ENCODE results near the gene FBXW12. TPM values are rescaled to one million over a fixed set of nuclear protein-coding genes. Genes with fewer than 3 reads are reported as not detected.

The FBXW12 gene
- total RNA-seq, 1 donor from 2014 or later: not detected

DNA sequence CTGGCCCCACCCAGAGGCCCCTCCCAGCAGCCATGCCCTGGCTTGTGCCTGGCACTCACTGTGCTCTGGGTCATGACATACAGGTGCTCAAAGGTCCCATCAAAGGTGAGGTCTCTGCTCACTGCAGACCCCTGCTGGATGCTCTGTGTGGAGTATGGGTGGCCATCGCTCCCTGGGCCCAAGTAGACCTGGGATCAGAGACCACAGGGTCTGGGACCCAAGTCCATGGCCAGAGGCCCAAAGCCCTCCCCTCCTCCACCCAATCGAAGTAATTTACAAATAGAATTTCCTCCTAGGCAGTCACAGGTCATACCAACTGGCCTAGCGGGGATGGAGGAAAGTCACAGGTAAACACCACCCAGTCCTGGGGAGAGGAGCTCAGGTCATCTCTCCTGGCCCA, 50.3 kb downstream of the FBXW12 start:
- no peak overlapping the region for H3K4me3 ChIP-seq
- H3K27me3 ChIP-seq: no peaks in the 10 kb centered on the region
- peak overlapping the region; percentile 9 for H3K27ac ChIP-seq
- H3K36me3 ChIP-seq: peaks cover 0 to 38% of the 10 kb centered on the region in 2 donors
- intact Hi-C loops (cut with DNase I): no loop called here
- no peak for TF ChIP-seq POLR2AphosphoS5 (IDR thresholded peaks at IDR 0.05; ENCODE audit: insufficient read depth in 1 of 2, low read depth in 1 of 2)
- no peak for TF ChIP-seq POLR2A (IDR thresholded peaks at IDR 0.05)
- TF ChIP-seq, protein P1, sequence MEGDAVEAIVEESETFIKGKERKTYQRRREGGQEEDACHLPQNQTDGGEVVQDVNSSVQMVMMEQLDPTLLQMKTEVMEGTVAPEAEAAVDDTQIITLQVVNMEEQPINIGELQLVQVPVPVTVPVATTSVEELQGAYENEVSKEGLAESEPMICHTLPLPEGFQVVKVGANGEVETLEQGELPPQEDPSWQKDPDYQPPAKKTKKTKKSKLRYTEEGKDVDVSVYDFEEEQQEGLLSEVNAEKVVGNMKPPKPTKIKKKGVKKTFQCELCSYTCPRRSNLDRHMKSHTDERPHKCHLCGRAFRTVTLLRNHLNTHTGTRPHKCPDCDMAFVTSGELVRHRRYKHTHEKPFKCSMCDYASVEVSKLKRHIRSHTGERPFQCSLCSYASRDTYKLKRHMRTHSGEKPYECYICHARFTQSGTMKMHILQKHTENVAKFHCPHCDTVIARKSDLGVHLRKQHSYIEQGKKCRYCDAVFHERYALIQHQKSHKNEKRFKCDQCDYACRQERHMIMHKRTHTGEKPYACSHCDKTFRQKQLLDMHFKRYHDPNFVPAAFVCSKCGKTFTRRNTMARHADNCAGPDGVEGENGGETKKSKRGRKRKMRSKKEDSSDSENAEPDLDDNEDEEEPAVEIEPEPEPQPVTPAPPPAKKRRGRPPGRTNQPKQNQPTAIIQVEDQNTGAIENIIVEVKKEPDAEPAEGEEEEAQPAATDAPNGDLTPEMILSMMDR (IDR thresholded peaks at IDR 0.05): no peak
- no peaks in the 10 kb centered on the region for H3K9me3 ChIP-seq
- no peak for DNase-seq (ENCODE audit: extremely low spot score in 2 of 2)
- H3K4me1 ChIP-seq: peaks cover 58% of the 10 kb centered on the region

- intact Hi-C loops (cut with DNase I): no loop called here
- H3K4me3 ChIP-seq: no peak overlapping the region
- peaks cover 62% of the 10 kb centered on the region for H3K4me1 ChIP-seq
- H3K9me3 ChIP-seq: no peaks in the 10 kb centered on the region
- TF ChIP-seq, protein P1 (IDR thresholded peaks at IDR 0.05): no peak
- no peak for TF ChIP-seq POLR2A (IDR thresholded peaks at IDR 0.05)
- no peak for TF ChIP-seq POLR2AphosphoS5 (IDR thresholded peaks at IDR 0.05; ENCODE audit: insufficient read depth in 1 of 2, low read depth in 1 of 2)
- H3K27ac ChIP-seq: peak overlapping the region; percentile 9
- no peak for DNase-seq (ENCODE audit: extremely low spot score in 2 of 2)
- H3K27me3 ChIP-seq: no peaks in the 10 kb centered on the region
- H3K36me3 ChIP-seq: peaks cover 0 to 34% of the 10 kb centered on the region in 2 donors
Observed at GRCh38 chr3:48422681-48423080, 50.7 kb downstream of the FBXW12 start.

GRCh38 chr3:48423241-48423882, 51.3 kb downstream of the FBXW12 start:
- intact Hi-C loops (cut with DNase I): no loop called here

GRCh38 chr3:48423883-48424695, 52.1 kb downstream of the FBXW12 start:
- no peaks in the 10 kb centered on the region for H3K27me3 ChIP-seq
- peaks cover 0 to 26% of the 10 kb centered on the region in 2 donors for H3K36me3 ChIP-seq
- no peak overlapping the region for H3K4me3 ChIP-seq
- intact Hi-C loops (cut with DNase I): no loop called here
- no peak for DNase-seq (ENCODE audit: extremely low spot score in 2 of 2)
- TF ChIP-seq, protein P1 (IDR thresholded peaks at IDR 0.05): no peak
- TF ChIP-seq POLR2A (IDR thresholded peaks at IDR 0.05): no peak
- no peak for TF ChIP-seq POLR2AphosphoS5 (IDR thresholded peaks at IDR 0.05; ENCODE audit: insufficient read depth in 1 of 2, low read depth in 1 of 2)
- peak overlapping the region; percentile 85 for H3K27ac ChIP-seq
- no peaks in the 10 kb centered on the region for H3K9me3 ChIP-seq
- peaks cover 73% of the 10 kb centered on the region for H3K4me1 ChIP-seq

More at GRCh38 chr3:48423241-48423882, 51.3 kb downstream of the FBXW12 start:
- Histone ChIP-seq H3K4me3 (no peak overlapping the region), H3K9me3 (no peaks in the 10 kb centered on the region), H3K36me3 (peaks cover 0 to 27% of the 10 kb centered on the region in 2 donors), H3K4me1 (peaks cover 69% of the 10 kb centered on the region), H3K27ac (peak overlapping the region; percentile 9), H3K27me3 (no peaks in the 10 kb centered on the region)
- no peak for DNase-seq (ENCODE audit: extremely low spot score in 2 of 2)
- TF ChIP-seq, protein P1 (IDR thresholded peaks at IDR 0.05): no peak
- no peak for TF ChIP-seq POLR2A (IDR thresholded peaks at IDR 0.05)
